Fibroblast of villous mesenchyme (primary cell): ENCODE results near the gene MYCT1. TPM values are rescaled to one million over a fixed set of nuclear protein-coding genes. Genes with fewer than 3 reads are reported as not detected.
"Not testable (repeated sequence)": the region's sequence is repeated elsewhere in the genome, so short reads cannot be mapped to it uniquely, and the experiment has no call there.

ENCODE experiments used
- DNase-seq: peaks from one replicate; pipeline ENCODE4 v3.0.0-alpha.2; 2010; ENCODE audit warnings: low read depth
- H3K4me3 ChIP-seq: 2 replicates; pipeline ENCODE4 v1.5.1; 2011; ENCODE audit warnings: low read depth, mild to moderate bottlenecking, low read length
- CTCF ChIP-seq: IDR thresholded peaks from 2 replicates; pipeline ENCODE4 v1.5.1; 2012; ENCODE audit warnings: low read depth, mild to moderate bottlenecking, low read length; ENCODE audit not compliant: insufficient read depth
- total RNA-seq: library from RNA; depleted of rRNA; stranded (reverse); fragments of >200 nt; gene quantifications from 2 replicates; pipeline ENCODE4 v1.2.3, GENCODE V29; 2012

The MYCT1 gene
- total RNA-seq, 1 donor, result under 0.01 TPM

GRCh38 chr6:152698692-152699091 is 995 bp downstream of the MYCT1 start:
- H3K4me3 ChIP-seq, result no peak overlapping the region

GRCh38 chr6:152700427-152700826 is 2.7 kb downstream of the MYCT1 start:
- no peak overlapping the region for H3K4me3 ChIP-seq
- no peak for DNase-seq
- no peak for TF ChIP-seq CTCF

More at GRCh38 chr6:152698692-152699091, 995 bp downstream of the MYCT1 start:
- TF ChIP-seq CTCF, result no peak
- DNase-seq, result no peak

- DNase-seq, result no peak
- no peak overlapping the region for H3K4me3 ChIP-seq
- TF ChIP-seq CTCF, result no peak
Observed at GRCh38 chr6:152701081-152701862, 3.6 kb downstream of the MYCT1 start.

- H3K4me3 ChIP-seq, result no peak overlapping the region
- no peak for TF ChIP-seq CTCF
- no peak for DNase-seq
Observed at GRCh38 chr6:152701863-152702401, 4.2 kb downstream of the MYCT1 start.

GRCh38 chr6:152703750-152704149 is 6.1 kb downstream of the MYCT1 start:
- DNase-seq, H3K4me3 ChIP-seq: not testable (repeated sequence)

GRCh38 chr6:152705327-152705726 is 7.6 kb downstream of the MYCT1 start:
- DNase-seq, result no peak
- TF ChIP-seq CTCF, result no peak
- no peak overlapping the region for H3K4me3 ChIP-seq

- no peak overlapping the region for H3K4me3 ChIP-seq
- TF ChIP-seq CTCF, result no peak
- no peak for DNase-seq
Observed at GRCh38 chr6:152716322-152716721, 18.6 kb downstream of the MYCT1 start.
